Measurements from ENCODE around the gene TDO2.
A peak's percentile ranks its signal among the peaks of the same experiment; 100 is the strongest.

The TDO2 gene

GRCh38 chr4:155943605-155944291 is 40.3 kb downstream of the TDO2 start:
- no peak overlapping the region for H3K4me2 ChIP-seq (ENCODE audit: low read length, poor library complexity, severe bottlenecking)
- H3K23ac ChIP-seq (ENCODE audit: low read length in 2 of 2), result no peak overlapping the region
- H3K4me1 ChIP-seq (ENCODE audit: control insufficient read depth, insufficient read depth, low read depth, low read length), result no peaks in the 10 kb centered on the region
- H4K8ac ChIP-seq (ENCODE audit: low read length), result no peak overlapping the region
- no peaks in the 10 kb centered on the region for H3K9me3 ChIP-seq (ENCODE audit: control insufficient read depth, low read length)
- H2AFZ ChIP-seq (ENCODE audit: low read depth, low read length), result no peak overlapping the region
- H2BK5ac ChIP-seq (ENCODE audit: low read depth, low read length, poor library complexity, severe bottlenecking), result no peak overlapping the region
- DNase-seq, result no peak
- H3K4ac ChIP-seq (ENCODE audit: low read depth in 1 of 2, low read length in 2 of 2), result no peak overlapping the region
- no peak overlapping the region for H3K4me3 ChIP-seq (ENCODE audit: insufficient read depth in 1 of 2, low read depth in 1 of 2, low read length in 2 of 2)
- no peak overlapping the region for H3K14ac ChIP-seq (ENCODE audit: low read length in 2 of 2)
- no peaks in the 10 kb centered on the region for H3K27me3 ChIP-seq (ENCODE audit: control insufficient read depth in 1 of 2, insufficient read depth in 1 of 2, low read length in 2 of 2)
- H2BK120ac ChIP-seq (ENCODE audit: low read depth, low read length), result no peak overlapping the region
- no peak overlapping the region for H2AK5ac ChIP-seq (ENCODE audit: low read length, severe bottlenecking)
- peaks cover 0 to 26% of the 10 kb centered on the region in 2 experiments for H3K36me3 ChIP-seq (ENCODE audit: control insufficient read depth in 1 of 2, insufficient read depth in 2 of 2, low read depth in 1 of 2, low read length in 2 of 2)
- no peaks in the 10 kb centered on the region for H3K79me1 ChIP-seq (replicated peaks; ENCODE audit: low read length, poor library complexity, severe bottlenecking)
- no peak overlapping the region for H2BK12ac ChIP-seq (ENCODE audit: low read length in 2 of 2)
- WGBS, result 80% methylated on average over 1 of the region's 3 CpGs
- no peak overlapping the region for H2BK15ac ChIP-seq (ENCODE audit: low read depth, poor library complexity, severe bottlenecking)
- H3K18ac ChIP-seq (ENCODE audit: low read depth in 1 of 2, low read length in 2 of 2), result no peak overlapping the region
- H3K27ac ChIP-seq (ENCODE audit: low read length, poor library complexity, severe bottlenecking), result no peak overlapping the region
- H4K91ac ChIP-seq (ENCODE audit: low read length), result no peak overlapping the region
- no peak overlapping the region for H3K9ac ChIP-seq (ENCODE audit: low read length)

GRCh38 chr4:155944516-155944915 is 41.0 kb downstream of the TDO2 start:
- 74% methylated on average over 1 of the region's 1 CpG for WGBS

GRCh38 chr4:155946486-155946885 is 43.0 kb downstream of the TDO2 start:
- Histone ChIP-seq H2AK5ac (ENCODE audit: low read length, severe bottlenecking) (no peak overlapping the region), H3K4me1 (ENCODE audit: control insufficient read depth, insufficient read depth, low read depth, low read length) (peaks cover 1% of the 10 kb centered on the region), H3K18ac (ENCODE audit: low read depth in 1 of 2, low read length in 2 of 2) (no peak overlapping the region), H2BK12ac (ENCODE audit: low read length in 2 of 2) (no peak overlapping the region), H4K91ac (ENCODE audit: low read length) (no peak overlapping the region), H3K9ac (ENCODE audit: low read length) (no peak overlapping the region), H4K8ac (ENCODE audit: low read length) (no peak overlapping the region), H2BK15ac (ENCODE audit: low read depth, poor library complexity, severe bottlenecking) (no peak overlapping the region), H2BK120ac (ENCODE audit: low read depth, low read length) (no peak overlapping the region), H3K4ac (ENCODE audit: low read depth in 1 of 2, low read length in 2 of 2) (no peak overlapping the region), H3K14ac (ENCODE audit: low read length in 2 of 2) (no peak overlapping the region), H3K36me3 (ENCODE audit: control insufficient read depth in 1 of 2, insufficient read depth in 2 of 2, low read depth in 1 of 2, low read length in 2 of 2) (peaks cover 0 to 8% of the 10 kb centered on the region in 2 experiments), H3K79me1 (replicated peaks; ENCODE audit: low read length, poor library complexity, severe bottlenecking) (no peaks in the 10 kb centered on the region), H3K27ac (ENCODE audit: low read length, poor library complexity, severe bottlenecking) (no peak overlapping the region), H3K9me3 (ENCODE audit: control insufficient read depth, low read length) (no peaks in the 10 kb centered on the region), H3K4me3 (ENCODE audit: insufficient read depth in 1 of 2, low read depth in 1 of 2, low read length in 2 of 2) (no peak overlapping the region), H2AFZ (ENCODE audit: low read depth, low read length) (no peak overlapping the region), H3K23ac (ENCODE audit: low read length in 2 of 2) (no peak overlapping the region), H3K4me2 (ENCODE audit: low read length, poor library complexity, severe bottlenecking) (no peak overlapping the region), H2BK5ac (ENCODE audit: low read depth, low read length, poor library complexity, severe bottlenecking) (no peak overlapping the region), H3K27me3 (ENCODE audit: control insufficient read depth in 1 of 2, insufficient read depth in 1 of 2, low read length in 2 of 2) (no peaks in the 10 kb centered on the region)
- peak; percentile 69 for DNase-seq
- WGBS, result 60% methylated on average over 3 of the region's 4 CpGs

More at GRCh38 chr4:155944516-155944915, 41.0 kb downstream of the TDO2 start:
- no peak overlapping the region for H2BK15ac ChIP-seq (ENCODE audit: low read depth, poor library complexity, severe bottlenecking)
- H2BK5ac ChIP-seq (ENCODE audit: low read depth, low read length, poor library complexity, severe bottlenecking), result no peak overlapping the region
- no peak overlapping the region for H3K4me2 ChIP-seq (ENCODE audit: low read length, poor library complexity, severe bottlenecking)
- no peak overlapping the region for H3K27ac ChIP-seq (ENCODE audit: low read length, poor library complexity, severe bottlenecking)
- no peak overlapping the region for H2AK5ac ChIP-seq (ENCODE audit: low read length, severe bottlenecking)
- no peak overlapping the region for H3K4ac ChIP-seq (ENCODE audit: low read depth in 1 of 2, low read length in 2 of 2)
- DNase-seq, result peak; percentile 16
- H2BK120ac ChIP-seq (ENCODE audit: low read depth, low read length), result no peak overlapping the region
- H4K91ac ChIP-seq (ENCODE audit: low read length), result no peak overlapping the region
- no peaks in the 10 kb centered on the region for H3K9me3 ChIP-seq (ENCODE audit: control insufficient read depth, low read length)
- peaks cover 0 to 21% of the 10 kb centered on the region in 2 experiments for H3K36me3 ChIP-seq (ENCODE audit: control insufficient read depth in 1 of 2, insufficient read depth in 2 of 2, low read depth in 1 of 2, low read length in 2 of 2)
- H3K27me3 ChIP-seq (ENCODE audit: control insufficient read depth in 1 of 2, insufficient read depth in 1 of 2, low read length in 2 of 2), result no peaks in the 10 kb centered on the region
- H3K18ac ChIP-seq (ENCODE audit: low read depth in 1 of 2, low read length in 2 of 2), result peak overlapping the region; percentile 9 to 54
- H4K8ac ChIP-seq (ENCODE audit: low read length), result no peak overlapping the region
- H3K79me1 ChIP-seq (replicated peaks; ENCODE audit: low read length, poor library complexity, severe bottlenecking), result no peaks in the 10 kb centered on the region
- H3K14ac ChIP-seq (ENCODE audit: low read length in 2 of 2), result no peak overlapping the region
- no peak overlapping the region for H3K23ac ChIP-seq (ENCODE audit: low read length in 2 of 2)
- peak overlapping the region in 1 of 2 experiments; percentile 86 for H2BK12ac ChIP-seq (ENCODE audit: low read length in 2 of 2)
- H2AFZ ChIP-seq (ENCODE audit: low read depth, low read length), result no peak overlapping the region
- H3K9ac ChIP-seq (ENCODE audit: low read length), result no peak overlapping the region
- H3K4me1 ChIP-seq (ENCODE audit: control insufficient read depth, insufficient read depth, low read depth, low read length), result no peaks in the 10 kb centered on the region
- H3K4me3 ChIP-seq (ENCODE audit: insufficient read depth in 1 of 2, low read depth in 1 of 2, low read length in 2 of 2), result no peak overlapping the region

GRCh38 chr4:155948541-155948940 is 45.0 kb downstream of the TDO2 start:
- H3K36me3 ChIP-seq (ENCODE audit: control insufficient read depth in 1 of 2, insufficient read depth in 2 of 2, low read depth in 1 of 2, low read length in 2 of 2), result no peaks in the 10 kb centered on the region
- no peak overlapping the region for H2AK5ac ChIP-seq (ENCODE audit: low read length, severe bottlenecking)
- no peak overlapping the region for H3K14ac ChIP-seq (ENCODE audit: low read length in 2 of 2)
- H3K4ac ChIP-seq (ENCODE audit: low read depth in 1 of 2, low read length in 2 of 2), result no peak overlapping the region
- no peak overlapping the region for H3K4me3 ChIP-seq (ENCODE audit: insufficient read depth in 1 of 2, low read depth in 1 of 2, low read length in 2 of 2)
- no peak overlapping the region for H3K23ac ChIP-seq (ENCODE audit: low read length in 2 of 2)
- H2BK12ac ChIP-seq (ENCODE audit: low read length in 2 of 2), result no peak overlapping the region
- 29% methylated on average over 1 of the region's 1 CpG for WGBS
- H3K4me2 ChIP-seq (ENCODE audit: low read length, poor library complexity, severe bottlenecking), result no peak overlapping the region
- H3K4me1 ChIP-seq (ENCODE audit: control insufficient read depth, insufficient read depth, low read depth, low read length), result peaks cover 1% of the 10 kb centered on the region
- H3K18ac ChIP-seq (ENCODE audit: low read depth in 1 of 2, low read length in 2 of 2), result no peak overlapping the region
- DNase-seq, result no peak
- H4K91ac ChIP-seq (ENCODE audit: low read length), result no peak overlapping the region
- no peaks in the 10 kb centered on the region for H3K79me1 ChIP-seq (replicated peaks; ENCODE audit: low read length, poor library complexity, severe bottlenecking)
- no peak overlapping the region for H2BK120ac ChIP-seq (ENCODE audit: low read depth, low read length)
- H3K27ac ChIP-seq (ENCODE audit: low read length, poor library complexity, severe bottlenecking), result no peak overlapping the region
- H2BK15ac ChIP-seq (ENCODE audit: low read depth, poor library complexity, severe bottlenecking), result no peak overlapping the region
- H4K8ac ChIP-seq (ENCODE audit: low read length), result no peak overlapping the region
- no peak overlapping the region for H2AFZ ChIP-seq (ENCODE audit: low read depth, low read length)
- no peak overlapping the region for H3K9ac ChIP-seq (ENCODE audit: low read length)
- H3K9me3 ChIP-seq (ENCODE audit: control insufficient read depth, low read length), result no peaks in the 10 kb centered on the region
- H2BK5ac ChIP-seq (ENCODE audit: low read depth, low read length, poor library complexity, severe bottlenecking), result no peak overlapping the region
- H3K27me3 ChIP-seq (ENCODE audit: control insufficient read depth in 1 of 2, insufficient read depth in 1 of 2, low read length in 2 of 2), result no peaks in the 10 kb centered on the region
